ENCODE results near the gene SULF2. TPM values are rescaled to one million over a fixed set of nuclear protein-coding genes. Genes with fewer than 3 reads are reported as not detected.

The SULF2 gene
- total and polyA plus RNA-seq, 9 of the 15 experiments (the other 6 are each of a cell fraction or from before 2014, with no cell fraction given), result 0.33 TPM; not detected in 8

DNA sequence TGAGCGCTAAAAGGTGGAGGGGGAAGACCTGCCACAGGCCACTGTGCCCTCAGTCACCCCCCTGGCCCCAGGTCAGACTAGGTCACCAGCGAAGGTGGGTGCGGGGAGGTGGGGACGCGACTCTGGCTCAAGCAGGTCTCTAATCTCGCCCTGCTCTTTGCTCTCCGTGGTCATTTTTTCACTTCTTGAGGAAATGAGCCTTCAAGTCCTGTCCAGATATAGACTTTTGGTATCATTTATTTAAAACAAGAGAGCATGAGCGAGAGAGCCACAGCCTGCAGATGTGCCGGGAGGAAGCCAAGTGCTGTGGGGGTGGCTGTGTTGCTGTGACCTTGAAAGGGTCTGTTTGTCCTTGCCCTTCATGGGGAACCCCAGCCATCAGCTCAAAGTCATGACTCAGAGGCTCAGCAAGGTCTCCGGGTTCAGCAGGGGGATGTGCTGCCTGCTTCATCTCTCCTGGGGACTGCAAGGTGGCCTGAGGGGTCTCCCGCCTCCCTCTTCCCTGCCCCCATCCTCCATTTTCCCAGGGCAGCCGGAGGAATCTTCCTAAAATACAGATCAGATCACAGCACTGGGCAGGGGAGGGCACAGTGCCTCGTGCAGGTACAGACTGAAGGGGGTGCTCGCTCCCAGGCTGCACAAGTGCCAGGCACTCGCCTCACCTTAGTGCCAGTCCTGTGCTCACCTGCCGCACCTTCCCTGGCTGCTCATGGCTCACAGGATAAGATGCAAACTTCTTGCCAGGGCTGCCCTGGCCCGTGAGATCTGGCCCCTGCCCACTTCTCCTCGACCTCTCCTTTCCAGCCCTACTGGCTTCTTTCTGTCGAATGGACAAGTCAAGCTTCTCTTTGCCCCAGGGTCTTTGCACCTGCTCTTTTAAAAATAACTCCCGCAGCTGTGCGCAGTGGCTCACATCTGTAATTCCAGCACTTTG is 26.5 kb downstream of the SULF2 start (continued):
- TF ChIP-seq TAF1 (IDR thresholded peaks at IDR 0.05; ENCODE audit: control insufficient read depth, extremely low read depth, insufficient read depth, low read length, severe bottlenecking), result no peak

DNA sequence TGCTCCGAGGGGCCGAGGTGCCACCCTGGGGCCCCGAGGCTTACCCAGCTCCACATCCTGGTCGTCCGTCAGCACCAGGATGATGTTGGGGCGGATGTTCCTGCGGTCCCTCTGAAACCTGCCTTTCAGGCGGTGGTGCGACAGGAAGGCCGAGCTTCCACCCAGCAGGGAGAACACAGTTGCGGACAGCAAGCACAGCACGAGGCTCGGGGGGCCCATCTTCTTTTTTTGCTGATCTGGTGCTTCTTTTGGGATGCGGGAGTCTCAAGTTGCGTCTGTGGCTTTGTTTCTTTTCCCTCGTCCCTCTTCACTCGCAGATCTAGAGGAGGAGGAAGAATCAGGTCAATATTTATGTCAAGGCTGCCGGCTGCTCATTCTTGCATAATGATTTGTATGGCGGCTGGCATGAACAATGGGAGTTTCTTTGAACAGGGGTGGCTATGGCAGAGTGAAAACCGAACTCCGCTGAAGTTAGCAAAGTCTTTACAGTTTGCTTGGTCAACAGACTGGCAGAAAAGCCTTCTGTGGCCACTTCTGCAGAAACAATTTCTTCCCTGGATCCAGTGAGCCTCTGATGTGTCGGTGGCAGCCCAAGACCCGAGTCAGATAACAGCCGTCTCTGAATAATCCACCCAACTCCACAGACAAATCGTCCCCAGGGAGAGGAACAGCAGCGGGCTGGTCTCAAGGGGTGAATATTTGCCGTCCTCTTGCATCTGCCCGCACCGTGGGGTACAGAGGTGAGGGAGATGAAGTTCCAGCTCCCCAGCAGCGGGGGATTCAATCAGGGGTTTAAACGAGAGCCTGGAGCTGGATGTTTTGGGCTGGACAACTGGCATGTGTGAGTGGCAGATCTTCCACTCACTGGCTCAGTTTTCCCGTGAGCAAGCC is 27.9 kb downstream of the SULF2 start:
- TF ChIP-seq ZNF282 (CRISPR knock-in tag; IDR thresholded peaks at IDR 0.05), result no peak
- TF ChIP-seq, protein P1, sequence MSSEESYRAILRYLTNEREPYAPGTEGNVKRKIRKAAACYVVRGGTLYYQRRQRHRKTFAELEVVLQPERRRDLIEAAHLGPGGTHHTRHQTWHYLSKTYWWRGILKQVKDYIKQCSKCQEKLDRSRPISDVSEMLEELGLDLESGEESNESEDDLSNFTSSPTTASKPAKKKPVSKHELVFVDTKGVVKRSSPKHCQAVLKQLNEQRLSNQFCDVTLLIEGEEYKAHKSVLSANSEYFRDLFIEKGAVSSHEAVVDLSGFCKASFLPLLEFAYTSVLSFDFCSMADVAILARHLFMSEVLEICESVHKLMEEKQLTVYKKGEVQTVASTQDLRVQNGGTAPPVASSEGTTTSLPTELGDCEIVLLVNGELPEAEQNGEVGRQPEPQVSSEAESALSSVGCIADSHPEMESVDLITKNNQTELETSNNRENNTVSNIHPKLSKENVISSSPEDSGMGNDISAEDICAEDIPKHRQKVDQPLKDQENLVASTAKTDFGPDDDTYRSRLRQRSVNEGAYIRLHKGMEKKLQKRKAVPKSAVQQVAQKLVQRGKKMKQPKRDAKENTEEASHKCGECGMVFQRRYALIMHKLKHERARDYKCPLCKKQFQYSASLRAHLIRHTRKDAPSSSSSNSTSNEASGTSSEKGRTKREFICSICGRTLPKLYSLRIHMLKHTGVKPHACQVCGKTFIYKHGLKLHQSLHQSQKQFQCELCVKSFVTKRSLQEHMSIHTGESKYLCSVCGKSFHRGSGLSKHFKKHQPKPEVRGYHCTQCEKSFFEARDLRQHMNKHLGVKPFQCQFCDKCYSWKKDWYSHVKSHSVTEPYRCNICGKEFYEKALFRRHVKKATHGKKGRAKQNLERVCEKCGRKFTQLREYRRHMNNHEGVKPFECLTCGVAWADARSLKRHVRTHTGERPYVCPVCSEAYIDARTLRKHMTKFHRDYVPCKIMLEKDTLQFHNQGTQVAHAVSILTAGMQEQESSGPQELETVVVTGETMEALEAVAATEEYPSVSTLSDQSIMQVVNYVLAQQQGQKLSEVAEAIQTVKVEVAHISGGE (CRISPR knock-in tag; IDR thresholded peaks at IDR 0.05), result peak in 1 of 3 experiments; percentile 26; a peak in 1 of 6 replicates
- no peaks in the 10 kb centered on the region for H3K79me2 ChIP-seq (ENCODE audit: control insufficient read depth, insufficient read depth, low read length)
- ChIA-PET POLR2A (interaction anchor here (0.5 kb wide), 1 partner anchor 629 kb away, joined by 3 read pairs; no protein-coding TSS in a partner anchor), CTCF (ENCODE audit: low intra/inter-chr PET ratio) (no interaction called here)
- H3K27ac ChIP-seq (ENCODE audit: extremely low read depth, low read depth, low read length), result no peak overlapping the region
- ATAC-seq, result no peak
- no peak overlapping the region for H2AFZ ChIP-seq (ENCODE audit: low read depth, low read length)
- WGBS (ENCODE audit: insufficient coverage, low coverage, missing lambda C conversion rate), result under 1% methylated on average over 32 of the region's 32 CpGs
- no peaks in the 10 kb centered on the region for H3K9me3 ChIP-seq (replicated peaks; ENCODE audit: control insufficient read depth, insufficient read depth, low read depth, low read length)
- no peaks in the 10 kb centered on the region for H3K36me3 ChIP-seq (ENCODE audit: control insufficient read depth, insufficient read depth, low read length)
- DNase-seq (ENCODE audit: extremely low read depth in 1 of 4, low spot score in 3 of 4), result no peak
- no peaks in the 10 kb centered on the region for H3K4me1 ChIP-seq (replicated peaks in 1 of 2; ENCODE audit: control insufficient read depth in 2 of 2, insufficient read depth in 2 of 2, low read length in 2 of 2)
- peaks cover 9% of the 10 kb centered on the region; the same call in 1 of the 2 replicates for H4K20me1 ChIP-seq (replicated peaks; ENCODE audit: control insufficient read depth, insufficient read depth, low read length)
- in situ Hi-C loops (cut with MboI), result no loop called here
- H3K4me3 ChIP-seq, result no peak overlapping the region
- intact Hi-C loops (cut with micrococcal nuclease), result no loop called here
- no peak overlapping the region; a peak in 1 of 4 replicates for H3K9ac ChIP-seq (ENCODE audit: insufficient read depth in 1 of 2, low read depth in 2 of 2, low read length in 2 of 2)
- no peaks in the 10 kb centered on the region for H3K9me1 ChIP-seq (ENCODE audit: control insufficient read depth, insufficient read depth, low read length)
- BruUV-seq (replicated peaks), result no TSS peak
- H3K27me3 ChIP-seq (ENCODE audit: control insufficient read depth in 2 of 2, insufficient read depth in 2 of 2, low read length in 2 of 2), result peaks cover 31 to 75% of the 10 kb centered on the region in 2 experiments; a peak in 4 of 5 replicates
- no peak overlapping the region for H3K4me2 ChIP-seq (ENCODE audit: insufficient read depth, low read length)
- no peak for FAIRE-seq
